NCI-H1092 (cell line): ENCODE results near the gene SUSD2.
A peak's percentile ranks its signal among the peaks of the same experiment; 100 is the strongest.
"Not testable (repeated sequence)": the region's sequence is repeated elsewhere in the genome, so short reads cannot be mapped to it uniquely, and the experiment has no call there.

Experiments used
- DNase-seq: peaks from one replicate; lab custom pipeline; 2025; lab: John Stamatoyannopoulos, UW

SUSD2 gene

DNA sequence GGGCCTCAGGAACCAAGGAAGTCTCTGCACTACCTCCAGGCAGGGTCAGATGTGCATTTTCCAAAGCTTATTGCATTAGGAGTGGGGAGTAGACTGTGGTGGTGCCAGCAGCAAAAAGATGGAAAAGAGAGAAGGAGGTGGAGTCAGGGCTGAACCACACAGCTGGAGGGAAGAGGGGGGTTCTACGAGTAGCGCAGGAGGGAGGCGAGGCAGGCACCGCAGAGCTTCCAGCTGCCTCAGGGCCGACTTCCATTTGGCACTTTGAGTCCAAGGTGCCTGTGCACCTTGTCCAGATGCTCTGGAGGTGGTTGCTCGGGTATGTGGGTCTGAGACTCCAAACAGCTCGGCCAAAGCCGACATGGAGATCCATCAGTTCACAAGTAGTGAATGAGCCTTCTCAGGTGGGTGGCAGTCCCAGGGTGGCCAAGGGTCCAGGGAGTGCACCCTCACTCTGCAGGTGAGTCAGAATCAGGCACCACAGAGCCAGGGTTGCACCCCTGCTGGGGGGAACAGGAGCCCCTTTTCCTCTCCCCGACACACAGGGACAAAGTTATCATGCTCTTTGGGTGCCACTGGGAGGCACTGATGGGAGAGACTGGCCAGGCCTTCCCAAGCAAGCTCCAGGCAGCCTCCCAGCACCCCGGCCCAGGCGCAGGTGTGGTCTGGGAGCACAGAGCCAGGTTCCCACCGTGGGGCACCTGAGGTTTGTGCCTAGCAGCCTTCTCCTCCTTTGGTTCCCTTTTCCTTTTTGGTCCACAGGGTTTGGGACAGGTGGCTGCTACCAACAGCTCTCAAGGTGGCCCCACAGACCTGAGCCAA lies 33.4 kb downstream of the SUSD2 start:
- DNase-seq: no peak

GRCh38 chr22:24216541-24217209 lies 35.4 kb downstream of the SUSD2 start:
- no peak for DNase-seq

DNA sequence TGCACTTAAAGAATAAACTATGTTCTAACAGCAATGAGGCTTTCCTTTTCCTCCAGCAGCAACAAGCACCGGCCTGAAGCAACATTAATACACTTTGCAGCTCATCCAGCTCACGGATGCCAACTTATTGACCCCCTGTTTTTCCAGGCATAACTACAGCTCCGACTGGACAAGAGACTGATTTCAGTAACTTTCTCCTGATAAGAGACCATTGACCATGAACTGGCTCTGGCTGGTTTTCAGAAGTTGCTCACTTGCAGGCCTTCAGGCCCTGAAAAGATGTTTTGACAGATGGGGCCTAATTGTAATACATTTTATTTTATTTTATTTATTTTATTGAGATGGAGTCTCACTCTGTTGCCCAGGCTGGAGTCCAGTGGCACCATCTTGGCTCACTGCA lies 36.1 kb downstream of the SUSD2 start:
- DNase-seq: no peak

DNA sequence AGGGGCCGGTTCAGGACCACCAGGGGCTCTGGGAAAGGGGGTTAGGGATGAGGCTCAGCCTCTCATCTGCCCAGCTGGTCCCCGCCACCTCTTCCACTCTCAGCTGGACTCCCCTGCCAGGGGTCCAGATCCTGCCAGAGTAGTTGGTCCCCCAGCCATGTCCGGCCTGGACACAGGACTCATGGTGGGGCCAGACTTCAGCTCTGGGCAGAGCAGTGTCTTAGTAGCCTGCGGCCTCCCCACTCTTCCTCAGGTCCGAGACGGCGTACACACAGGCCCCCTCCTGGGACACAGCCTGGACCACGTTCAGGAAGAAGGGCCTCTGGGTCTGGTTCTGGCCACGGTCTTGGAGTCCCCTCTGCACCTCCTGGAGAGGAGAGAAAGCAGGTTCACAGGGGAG lies 38.5 kb downstream of the SUSD2 start:
- DNase-seq: no peak

- DNase-seq: no peak
Observed at GRCh38 chr22:24224468-24224867, 43.2 kb downstream of the SUSD2 start.

GRCh38 chr22:24225044-24225601 lies 43.8 kb downstream of the SUSD2 start:
- no peak for DNase-seq

GRCh38 chr22:24225951-24226350 lies 44.7 kb downstream of the SUSD2 start:
- no peak for DNase-seq

GRCh38 chr22:24230911-24231656 lies 49.8 kb downstream of the SUSD2 start:
- DNase-seq: peak; percentile 21

GRCh38 chr22:24231706-24232105 lies 50.4 kb downstream of the SUSD2 start:
- DNase-seq: no peak

DNA sequence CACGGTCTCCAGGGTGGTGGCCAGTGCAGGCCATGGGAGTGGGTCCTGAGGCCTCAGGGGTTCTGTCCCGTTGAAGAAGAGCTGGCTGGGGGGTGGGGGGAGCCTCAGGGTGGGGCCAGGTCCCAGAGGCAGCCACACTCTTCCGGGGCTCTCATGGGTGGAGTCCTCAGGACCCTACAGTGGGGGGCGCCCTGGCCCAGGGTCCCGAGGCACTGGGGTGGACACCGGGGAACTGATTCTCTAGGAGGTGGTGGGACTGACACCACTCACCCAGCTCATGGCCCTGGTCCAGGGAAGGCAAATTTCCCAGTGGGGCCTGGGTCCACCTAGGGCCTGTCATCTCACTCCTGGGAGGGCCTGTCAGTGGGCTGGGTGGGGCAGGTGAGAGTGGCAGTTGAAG lies 50.8 kb downstream of the SUSD2 start:
- DNase-seq: no peak

GRCh38 chr22:24232725-24233124 lies 51.4 kb downstream of the SUSD2 start:
- no peak for DNase-seq

DNA sequence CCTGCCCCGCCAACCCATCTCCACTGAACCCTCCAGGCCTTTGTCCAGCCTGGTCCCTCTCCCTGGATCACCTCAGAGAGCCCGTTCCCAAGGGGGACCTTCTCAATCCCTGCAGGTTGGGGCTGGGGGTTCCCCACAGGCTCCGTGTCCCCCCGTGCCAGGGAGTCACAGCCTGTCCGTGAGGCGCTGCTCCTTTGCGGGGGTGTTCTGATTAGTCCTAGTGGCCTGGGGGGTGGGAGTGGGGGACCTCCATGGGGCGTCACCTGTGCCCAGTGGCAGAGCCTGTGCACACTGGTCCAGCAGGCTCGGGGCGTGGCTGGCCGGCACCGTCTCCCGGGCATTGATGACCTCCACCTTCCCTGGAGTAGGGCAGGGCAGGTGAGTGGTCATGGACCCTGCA lies 51.9 kb downstream of the SUSD2 start:
- no peak for DNase-seq

- DNase-seq: no peak
Observed at GRCh38 chr22:24233816-24234215, 52.5 kb downstream of the SUSD2 start.

- DNase-seq: no peak
Observed at GRCh38 chr22:24235315-24235714, 54.0 kb downstream of the SUSD2 start.

DNA sequence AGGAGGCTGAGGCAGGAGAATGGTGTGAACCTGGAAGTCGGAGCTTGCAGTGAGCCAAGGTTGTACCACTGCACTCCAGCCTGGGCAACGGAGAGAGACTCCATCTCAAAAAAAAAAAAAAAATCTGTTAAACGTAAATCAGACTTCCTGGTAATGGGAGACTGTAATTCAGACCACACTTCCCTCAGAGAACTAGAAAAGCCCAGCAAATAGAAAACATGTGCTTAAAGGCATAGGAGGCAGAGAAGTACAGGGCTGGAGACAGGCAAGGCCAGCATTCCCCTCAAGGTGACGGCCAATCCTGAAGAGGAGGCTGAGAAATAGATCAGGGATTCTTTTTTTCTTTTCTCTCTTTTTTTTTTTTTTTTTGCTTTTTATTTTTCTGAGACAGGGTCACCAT lies 55.4 kb downstream of the SUSD2 start:
- DNase-seq: no peak

DNA sequence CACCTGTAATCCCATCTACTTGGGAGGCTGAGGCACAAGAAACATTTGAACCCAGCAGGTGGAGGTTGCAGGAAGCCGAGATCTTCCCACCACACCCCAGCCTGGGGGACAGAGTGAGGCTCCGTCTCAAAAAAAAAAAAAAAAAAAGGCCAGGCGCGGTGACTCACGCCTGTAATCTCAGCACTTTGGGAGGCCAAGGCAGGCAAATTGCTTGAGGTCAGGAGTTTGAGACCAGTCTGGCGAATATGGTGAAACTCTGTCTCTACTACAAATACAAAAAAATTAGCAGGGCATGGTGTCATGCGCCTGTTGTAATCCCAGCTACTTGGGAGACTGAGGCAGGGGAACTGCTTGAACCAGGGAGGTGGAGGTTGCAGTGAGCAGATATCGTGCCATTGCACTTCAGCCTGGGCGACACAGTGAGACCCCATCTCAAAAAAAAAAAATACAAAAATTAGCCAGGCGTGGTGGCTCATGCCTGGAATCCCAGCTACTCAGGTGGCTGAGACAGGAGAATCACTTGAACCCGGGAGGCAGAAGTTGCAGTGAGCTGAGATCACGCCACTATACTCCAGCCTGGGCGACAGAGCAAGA lies 56.9 kb downstream of the SUSD2 start:
- not testable (repeated sequence) for DNase-seq
